Ovary (tissue), 9 donors: ENCODE data around the gene ABHD11. TPM values are rescaled to one million over a fixed set of nuclear protein-coding genes. Genes with fewer than 3 reads are reported as not detected.

Experiments
- DNase-seq, 5 donors: peaks; one replicate each; pipeline ENCODE4 v3.0.0-alpha.2; 2019 to 2020
- H3K27ac ChIP-seq, 2 donors: fragments of 200-600 bp; one replicate each; pipeline versions ENCODE4 v1.5.1 to v1.8.0; 2019 to 2022
- H3K27me3 ChIP-seq: fragments of 200-600 bp; one replicate; pipeline ENCODE4 v1.8.0; 2022
- H3K36me3 ChIP-seq: fragments of 200-600 bp; sonication (generic); one replicate; pipeline ENCODE4 v1.5.1; 2019
- H3K4me1 ChIP-seq: one replicate; pipeline ENCODE4 v1.8.1; 2013; ENCODE audit warnings: mild to moderate bottlenecking, moderate library complexity; ENCODE audit not compliant: insufficient read depth
- H3K4me3 ChIP-seq: fragments of 200-600 bp; sonication (generic); one replicate; pipeline ENCODE4 v1.5.1; 2017
- H3K9me3 ChIP-seq, 2 donors: fragments of 200-600 bp in 1 of 2; sonication (generic) in 1 of 2; one replicate each; pipeline versions ENCODE4 v1.5.1 to v1.8.1; 2013 to 2019; ENCODE audit warnings: mild to moderate bottlenecking in 1 of 2, moderate library complexity in 1 of 2
- EP300 ChIP-seq: sonication (generic); formaldehyde crosslinking; IDR thresholded peaks from one replicate; pipeline ENCODE4 v1.6.1; 2017; ENCODE audit warnings: antibody characterized with exemption
- POLR2A ChIP-seq: fragments of 450-650 bp; IDR thresholded peaks from one replicate; pipeline ENCODE4 v1.6.1; 2017; ENCODE audit warnings: antibody characterized with exemption, mild to moderate bottlenecking, moderate library complexity
- WGBS, 3 donors: extraction: QIAGEN DNeasy Blood & Tissue Kit in 1 of 3; methylation state at CpG; one replicate each; pipeline versions ENCODE4 v1.1.5 to v1.1.7; 2013 to 2017; 5-methylcytosine and 5-hydroxymethylcytosine counted together
- intact Hi-C, 4 donors: fragments of 100-400 bp; cut with DNase I; formaldehyde crosslinking; loops; one replicate each; pipeline versions ENCODE4 v1.11.0 to v1.15.1; 2022 to 2023
- polyA plus RNA-seq, 2 donors: library from polyadenylated mRNA; stranded (reverse); fragments of 200-250 nt in 1 of 2; fragments of 350-450 nt in 1 of 2; fragmentation: Illumina TruSeq in 1 of 2; extraction: RNeasy Lipid Tissue Mini Kit (QIAGEN cat#74804) in 1 of 2; gene quantifications; one replicate each; pipeline ENCODE4 v1.2.3, GENCODE V29; 2013 to 2014
- total RNA-seq, 7 donors: library from RNA; depleted of rRNA in 2 of 7; stranded (reverse); fragments of >200 nt in 2 of 7; fragmentation: NEBNext Ultra II Directional in 3 of 7; extraction: Animal tissue kit (Norgen Biotek cat#: 25700) in 3 of 7; gene quantifications; one replicate each; pipeline versions ENCODE4 v1.1.0 to v1.2.4, GENCODE V29; 2016 to 2023
- TF ChIP-seq, protein P1 (sequence below), 3 donors: fragments of 450-650 bp in 2 of 3; fragments of 200-600 bp in 1 of 3; IDR thresholded peaks; one replicate each; pipeline versions ENCODE4 v1.5.1 to v1.8.0; 2016 to 2022; ENCODE audit warnings: antibody characterized with exemption in 3 of 3, mild to moderate bottlenecking in 1 of 3
- donor health status: DM: no; HTN: no; CAD: no; lungs with moderate emphysema.
- donor health status: DM: no; HTN: no; CAD: no.
- donor health status: Bipolar disorder and iron deficiency.
- donor health status: DM: yes; HTN: yes; CAD: no.
- donor health status: DM: no; HTN: no; CAD: no.
- donor health status: DM: yes; HTN: yes; CAD: no.

Gene ABHD11
- total and polyA plus RNA-seq, 9 donors: 8.0 to 34.6 (median 11.4) TPM

DNA sequence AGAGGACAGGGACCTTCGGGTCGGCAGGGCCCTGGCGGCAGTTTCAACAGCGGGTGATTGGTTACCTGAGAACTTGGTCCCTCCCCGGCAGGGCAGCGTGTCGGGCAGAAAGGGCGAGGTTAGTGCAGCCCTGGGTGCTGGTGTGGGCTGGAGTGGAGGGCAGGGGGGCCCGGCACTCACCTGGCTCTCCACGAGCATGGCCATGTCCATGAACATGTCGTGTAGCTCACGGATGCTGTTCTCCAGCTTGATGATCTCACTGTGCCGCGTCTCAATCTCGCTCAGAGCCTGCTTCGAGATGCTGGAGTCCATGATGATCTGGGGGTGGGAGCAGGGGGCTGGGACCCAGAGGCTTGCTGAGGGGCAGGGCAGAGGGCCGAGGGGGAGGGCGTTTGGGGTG, 35.9 kb downstream of the ABHD11 start:
- TF ChIP-seq EP300: no peak
- TF ChIP-seq, protein P1, sequence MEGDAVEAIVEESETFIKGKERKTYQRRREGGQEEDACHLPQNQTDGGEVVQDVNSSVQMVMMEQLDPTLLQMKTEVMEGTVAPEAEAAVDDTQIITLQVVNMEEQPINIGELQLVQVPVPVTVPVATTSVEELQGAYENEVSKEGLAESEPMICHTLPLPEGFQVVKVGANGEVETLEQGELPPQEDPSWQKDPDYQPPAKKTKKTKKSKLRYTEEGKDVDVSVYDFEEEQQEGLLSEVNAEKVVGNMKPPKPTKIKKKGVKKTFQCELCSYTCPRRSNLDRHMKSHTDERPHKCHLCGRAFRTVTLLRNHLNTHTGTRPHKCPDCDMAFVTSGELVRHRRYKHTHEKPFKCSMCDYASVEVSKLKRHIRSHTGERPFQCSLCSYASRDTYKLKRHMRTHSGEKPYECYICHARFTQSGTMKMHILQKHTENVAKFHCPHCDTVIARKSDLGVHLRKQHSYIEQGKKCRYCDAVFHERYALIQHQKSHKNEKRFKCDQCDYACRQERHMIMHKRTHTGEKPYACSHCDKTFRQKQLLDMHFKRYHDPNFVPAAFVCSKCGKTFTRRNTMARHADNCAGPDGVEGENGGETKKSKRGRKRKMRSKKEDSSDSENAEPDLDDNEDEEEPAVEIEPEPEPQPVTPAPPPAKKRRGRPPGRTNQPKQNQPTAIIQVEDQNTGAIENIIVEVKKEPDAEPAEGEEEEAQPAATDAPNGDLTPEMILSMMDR (IDR thresholded peaks at IDR 0.05): no peak
- TF ChIP-seq POLR2A: no peak
- peaks cover 12% of the 10 kb centered on the region for H3K4me1 ChIP-seq
- 89 to 91% (median 90%) methylated on average over 18 of the region's 18 CpGs for WGBS, 3 donors
- no peaks in the 10 kb centered on the region for H3K9me3 ChIP-seq
- no peak for DNase-seq
- no peaks in the 10 kb centered on the region for H3K27me3 ChIP-seq
- H3K27ac ChIP-seq: no peak overlapping the region
- H3K4me3 ChIP-seq: no peak overlapping the region
- no peaks in the 10 kb centered on the region for H3K36me3 ChIP-seq
- intact Hi-C loops: no loop called here

DNA sequence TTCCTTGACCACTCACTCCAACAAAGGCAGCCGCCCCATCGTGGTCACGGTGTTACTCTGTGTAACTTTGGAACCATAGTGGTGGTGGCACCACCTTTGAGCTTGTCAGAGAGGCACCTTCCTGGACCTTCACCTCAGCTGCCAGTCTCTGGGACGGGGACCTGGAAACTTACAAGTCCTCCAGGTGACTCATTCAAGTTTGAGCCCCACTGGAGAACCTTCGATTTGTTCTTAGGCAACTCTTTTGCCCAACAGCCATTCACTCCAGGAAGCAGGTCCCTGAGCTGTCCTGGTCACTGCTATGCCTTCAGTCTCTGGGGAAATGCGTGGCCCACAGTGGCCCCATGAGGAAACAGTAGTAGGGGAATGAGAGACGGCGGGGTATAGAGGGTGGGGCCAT, 36.4 kb downstream of the ABHD11 start:
- no peak for DNase-seq
- intact Hi-C loops: no loop called here
- Histone ChIP-seq H3K9me3 (no peaks in the 10 kb centered on the region), H3K27me3 (no peaks in the 10 kb centered on the region), H3K36me3 (no peaks in the 10 kb centered on the region), H3K27ac (no peak overlapping the region), H3K4me3 (no peak overlapping the region), H3K4me1 (peaks cover 12% of the 10 kb centered on the region)
- WGBS, 3 donors: 77 to 86% (median 82%) methylated on average over 8 of the region's 8 CpGs
- TF ChIP-seq POLR2A: no peak
- TF ChIP-seq, protein P1 (IDR thresholded peaks at IDR 0.05): no peak
- TF ChIP-seq EP300: no peak

DNA sequence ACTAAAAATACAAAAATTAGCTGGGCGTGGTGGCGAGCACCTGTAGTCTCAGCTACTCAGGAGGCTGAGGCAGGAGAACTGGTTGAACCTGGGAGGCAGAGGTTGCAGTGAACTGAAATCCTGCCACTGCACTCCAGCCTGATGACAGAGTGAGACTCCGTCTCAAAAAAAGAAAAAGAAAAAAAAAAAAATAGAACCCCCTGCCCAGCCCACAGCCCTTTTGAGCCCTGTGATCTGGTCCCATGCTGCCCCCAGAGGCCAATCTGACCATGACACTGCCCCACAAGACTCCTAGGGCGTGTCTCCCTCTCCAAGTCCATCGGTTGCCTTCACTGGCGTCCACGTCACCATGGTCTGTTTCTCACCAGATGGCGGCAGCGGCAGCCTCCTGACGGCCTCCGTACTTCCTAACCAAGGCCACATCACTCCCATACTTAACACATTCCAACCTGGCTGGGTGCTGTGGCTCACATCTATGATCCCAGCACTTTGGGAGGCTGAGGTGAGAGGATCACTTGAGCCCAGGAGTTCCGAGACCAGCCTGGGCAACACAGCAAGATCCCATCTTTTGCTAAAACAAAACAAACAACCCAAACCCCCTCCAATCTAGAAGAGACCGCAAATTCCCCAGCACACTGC, 37.1 kb downstream of the ABHD11 start:
- intact Hi-C loops: no loop called here
- peak in 2 of 5 donors; percentile 40 to 62 for DNase-seq
- 56 to 64% (median 60%) methylated on average over 13 of the region's 13 CpGs for WGBS, 3 donors
- Histone ChIP-seq H3K9me3 (no peaks in the 10 kb centered on the region), H3K4me3 (no peak overlapping the region), H3K36me3 (no peaks in the 10 kb centered on the region), H3K4me1 (peaks cover 12% of the 10 kb centered on the region), H3K27ac (no peak overlapping the region), H3K27me3 (no peaks in the 10 kb centered on the region)
- no peak for TF ChIP-seq POLR2A
- no peak for TF ChIP-seq EP300
- TF ChIP-seq, protein P1 (IDR thresholded peaks at IDR 0.05): no peak

DNA sequence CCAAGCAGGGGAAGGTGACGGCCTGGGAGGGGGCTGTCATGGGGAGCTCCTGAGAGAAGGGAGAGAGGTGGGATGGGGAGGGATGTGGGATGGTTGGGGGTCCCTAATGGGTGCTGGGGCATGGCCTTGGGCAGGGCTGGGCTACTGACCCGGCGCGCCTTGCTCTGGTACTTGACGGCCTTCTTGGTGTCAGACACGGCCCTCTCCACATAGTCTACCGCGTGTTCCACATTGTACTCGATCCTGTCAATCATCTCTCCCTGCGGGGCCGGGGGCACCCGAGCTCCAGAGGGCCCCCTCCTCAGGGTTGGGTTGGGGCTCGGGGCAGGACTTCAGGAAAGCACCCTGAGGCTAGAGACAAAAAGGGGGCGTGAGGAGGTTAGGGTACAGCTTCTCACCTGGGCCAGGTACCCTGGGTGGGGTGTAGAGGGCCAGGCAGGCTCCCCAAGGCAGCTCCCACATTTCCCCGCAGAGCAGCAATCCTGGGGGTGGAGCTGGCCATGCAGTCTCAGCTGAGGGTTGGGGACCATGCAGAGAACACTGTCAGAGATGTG, 37.9 kb downstream of the ABHD11 start:
- DNase-seq: no peak
- TF ChIP-seq POLR2A (no peak), EP300 (no peak)
- TF ChIP-seq, protein P1 (IDR thresholded peaks at IDR 0.05): no peak
- WGBS, 3 donors: 80 to 81% (median 80%) methylated on average over 15 of the region's 15 CpGs
- Histone ChIP-seq H3K36me3 (no peaks in the 10 kb centered on the region), H3K4me1 (peaks cover 12% of the 10 kb centered on the region), H3K9me3 (no peaks in the 10 kb centered on the region), H3K27me3 (no peaks in the 10 kb centered on the region), H3K27ac (no peak overlapping the region), H3K4me3 (no peak overlapping the region)
- intact Hi-C loops: no loop called here
